GM12865 (cell line): ENCODE measurements around the gene FOCAD.

Experiments
- DNase-seq: peaks from one replicate; pipeline ENCODE4 v3.0.0; 2010; ENCODE audit warnings: low read depth
- H3K4me3 ChIP-seq: 2 replicates; pipeline ENCODE4 v1.5.1; 2011; ENCODE audit warnings: mild to moderate bottlenecking, low read depth, low read length, control low read depth
- TF ChIP-seq, protein P1 (sequence below): IDR thresholded peaks from 2 replicates; pipeline ENCODE4 v1.5.1; 2011; ENCODE audit warnings: low read length, control low read depth, low read depth, inconsistent platforms; ENCODE audit not compliant: insufficient read depth; ENCODE audit errors: missing control alignments

Gene FOCAD

DNA sequence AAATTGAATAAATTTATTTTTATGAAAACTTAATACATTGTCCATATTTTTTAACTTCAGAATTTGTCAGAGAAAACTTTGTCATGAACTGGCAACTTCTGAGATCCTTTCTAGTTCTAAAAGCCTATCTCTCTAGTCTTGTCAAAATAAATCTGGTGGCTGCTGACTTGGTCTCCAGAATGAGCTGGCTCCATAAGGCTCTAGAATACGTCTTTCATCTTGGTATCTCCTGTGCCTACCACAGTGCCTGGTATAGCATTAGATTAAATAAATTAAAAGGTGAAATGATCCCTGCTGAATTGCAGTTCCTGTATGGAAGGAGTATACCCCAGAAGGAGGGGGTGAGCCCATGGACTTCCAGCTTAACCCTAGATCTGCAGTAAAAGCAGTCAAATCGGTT lies 2.6 kb upstream of the FOCAD start:
- no peak for DNase-seq
- TF ChIP-seq, protein P1, sequence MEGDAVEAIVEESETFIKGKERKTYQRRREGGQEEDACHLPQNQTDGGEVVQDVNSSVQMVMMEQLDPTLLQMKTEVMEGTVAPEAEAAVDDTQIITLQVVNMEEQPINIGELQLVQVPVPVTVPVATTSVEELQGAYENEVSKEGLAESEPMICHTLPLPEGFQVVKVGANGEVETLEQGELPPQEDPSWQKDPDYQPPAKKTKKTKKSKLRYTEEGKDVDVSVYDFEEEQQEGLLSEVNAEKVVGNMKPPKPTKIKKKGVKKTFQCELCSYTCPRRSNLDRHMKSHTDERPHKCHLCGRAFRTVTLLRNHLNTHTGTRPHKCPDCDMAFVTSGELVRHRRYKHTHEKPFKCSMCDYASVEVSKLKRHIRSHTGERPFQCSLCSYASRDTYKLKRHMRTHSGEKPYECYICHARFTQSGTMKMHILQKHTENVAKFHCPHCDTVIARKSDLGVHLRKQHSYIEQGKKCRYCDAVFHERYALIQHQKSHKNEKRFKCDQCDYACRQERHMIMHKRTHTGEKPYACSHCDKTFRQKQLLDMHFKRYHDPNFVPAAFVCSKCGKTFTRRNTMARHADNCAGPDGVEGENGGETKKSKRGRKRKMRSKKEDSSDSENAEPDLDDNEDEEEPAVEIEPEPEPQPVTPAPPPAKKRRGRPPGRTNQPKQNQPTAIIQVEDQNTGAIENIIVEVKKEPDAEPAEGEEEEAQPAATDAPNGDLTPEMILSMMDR, result no peak
- H3K4me3 ChIP-seq, result no peak overlapping the region

DNA sequence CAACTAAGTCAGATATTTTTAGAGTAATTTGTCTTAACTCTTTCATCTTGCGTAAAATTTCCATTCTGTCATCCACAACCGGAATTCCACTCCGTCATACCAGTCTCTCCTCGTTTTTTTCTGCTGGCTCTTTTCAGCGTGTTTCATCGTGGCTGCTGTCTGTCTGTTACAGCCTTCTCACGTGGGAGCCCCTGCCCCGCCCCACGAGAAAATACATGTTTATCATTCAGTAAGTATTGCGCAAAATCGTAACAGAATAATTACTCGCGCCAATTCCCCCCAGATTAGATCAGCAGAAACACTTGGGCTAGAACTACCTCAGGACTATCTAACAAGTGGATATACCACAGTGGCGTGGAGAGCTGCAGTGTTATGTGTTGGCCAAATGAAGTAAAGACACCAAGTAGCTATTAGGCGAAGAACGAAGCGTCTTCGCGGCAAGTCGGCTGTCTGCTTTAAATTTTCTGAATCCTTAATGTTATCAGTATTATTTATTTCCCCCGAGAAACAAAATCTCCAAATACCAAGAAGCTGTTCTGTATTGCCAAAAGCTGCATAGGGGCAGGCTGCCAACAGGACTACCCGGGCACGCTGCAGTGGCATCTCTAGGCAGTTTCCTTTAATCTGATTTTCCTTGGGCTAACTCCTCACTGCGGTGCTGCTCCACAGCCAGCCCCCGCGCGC lies 566 bp upstream of the FOCAD start:
- TF ChIP-seq, protein P1, result no peak
- peak overlapping the region; percentile 69 for H3K4me3 ChIP-seq
- DNase-seq, result peak; percentile 23

DNA sequence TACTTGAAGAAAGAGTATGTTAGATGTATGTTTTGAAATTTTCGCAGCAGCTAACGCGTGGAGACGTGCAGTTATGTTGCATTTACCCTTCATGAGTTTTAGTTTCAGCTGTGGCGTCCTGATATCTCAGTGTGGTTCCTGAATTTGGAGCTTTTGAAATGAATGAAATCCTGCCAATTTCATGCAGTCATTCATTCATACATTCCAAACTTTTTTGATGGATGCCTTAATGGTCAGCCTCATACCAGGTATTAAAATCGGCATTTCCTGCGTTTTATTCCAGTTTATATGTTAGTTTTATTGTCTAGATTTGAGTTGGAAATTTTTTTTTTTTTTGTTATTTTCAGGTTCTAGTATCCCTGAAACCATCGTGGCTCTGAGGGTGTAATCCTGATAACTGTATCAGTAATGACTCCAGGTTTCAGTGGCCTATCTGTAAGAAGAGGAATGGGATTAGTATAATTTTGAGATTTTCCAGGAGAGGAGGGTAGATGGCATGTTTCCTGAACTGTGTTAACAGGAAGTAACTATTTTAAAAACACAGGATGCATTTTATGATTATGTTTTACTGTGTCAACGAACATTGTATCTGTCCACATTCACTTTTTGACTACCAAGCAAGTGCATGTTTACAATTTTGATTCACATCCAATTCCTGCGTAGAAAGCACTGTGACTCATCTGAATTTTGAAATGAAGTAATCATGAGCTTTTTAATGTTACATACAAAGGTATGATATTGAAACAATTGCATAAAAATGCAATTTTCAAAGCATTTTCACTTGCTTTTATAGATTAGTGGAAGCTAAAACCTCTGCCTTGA lies 1.0 kb downstream of the FOCAD start:
- DNase-seq, result peak; percentile 13
- H3K4me3 ChIP-seq, result peak overlapping the region; percentile 87
- TF ChIP-seq, protein P1, result no peak

DNA sequence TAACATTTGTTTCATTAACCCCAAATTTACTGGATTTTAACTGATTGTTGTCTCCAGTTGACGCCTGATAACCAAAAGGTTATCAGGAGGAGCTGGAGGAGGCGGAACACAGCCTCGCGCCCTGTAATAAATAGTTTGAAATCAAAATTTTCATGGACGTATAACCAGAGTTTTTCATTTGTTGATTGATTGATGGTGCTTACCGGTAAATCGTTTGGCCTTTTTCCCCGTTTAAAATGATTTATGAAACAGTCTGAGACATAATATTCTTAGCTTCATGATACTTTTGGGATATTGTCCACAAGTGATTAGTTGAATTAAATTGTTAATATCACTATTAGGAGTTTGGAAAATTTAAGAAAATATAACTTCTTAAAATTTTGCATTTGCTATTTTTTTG lies 1.7 kb downstream of the FOCAD start:
- peak overlapping the region; percentile 87; the same call in 1 of the 2 replicates for H3K4me3 ChIP-seq
- TF ChIP-seq, protein P1, result no peak
- DNase-seq, result no peak

DNA sequence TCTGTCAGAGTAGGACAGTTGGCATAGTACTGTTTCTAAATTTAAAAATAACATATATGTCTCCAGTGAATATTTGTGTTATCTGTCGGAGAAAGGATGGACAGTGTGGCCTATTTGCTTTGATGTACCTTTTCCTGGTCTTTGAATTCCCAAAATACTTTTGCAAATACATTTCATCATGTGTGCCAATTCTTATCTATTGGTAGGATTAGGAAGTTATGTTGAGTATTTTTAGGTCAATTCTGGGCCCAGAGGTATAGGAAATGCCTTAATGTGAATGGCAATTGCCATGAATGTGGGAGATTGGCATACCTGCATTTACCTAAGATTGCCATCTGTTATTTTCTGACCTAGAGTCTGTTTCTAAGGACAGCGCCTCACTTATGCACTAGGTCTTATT lies 5.8 kb downstream of the FOCAD start:
- TF ChIP-seq, protein P1, result no peak
- no peak overlapping the region for H3K4me3 ChIP-seq
- no peak for DNase-seq

DNA sequence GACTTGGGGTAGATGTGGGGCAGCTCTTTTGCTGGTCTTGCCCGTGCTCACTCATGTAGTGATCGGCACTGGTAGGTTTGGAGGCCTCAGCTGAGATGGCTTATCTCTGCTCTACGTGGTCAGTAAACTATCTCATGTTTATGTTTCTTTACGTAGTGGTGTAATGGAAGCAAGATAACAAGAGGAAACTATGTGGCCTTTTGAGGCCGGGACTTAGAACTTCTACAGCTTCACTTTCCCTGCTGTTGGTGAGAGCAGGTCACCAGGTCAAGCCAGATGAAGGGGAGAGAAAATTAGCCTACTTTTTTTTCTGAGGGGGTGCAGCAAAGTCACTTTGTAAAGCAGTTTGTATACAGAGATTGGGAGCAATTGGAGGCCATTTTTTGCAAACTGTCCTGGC lies 8.5 kb downstream of the FOCAD start:
- DNase-seq, result no peak
- TF ChIP-seq, protein P1, result no peak
- H3K4me3 ChIP-seq, result no peak overlapping the region
